Stimulated activated CD4-positive, alpha-beta T cell treated with anti-CD3 and anti-CD28 coated beads, Interleukin-12 subunit alpha, Interleukin-12 subunit beta, amount 100 ng/mL, for 4 hours (primary cell): ENCODE measurements around the gene RPL32.
"Not testable (repeated sequence)": the region's sequence is repeated elsewhere in the genome, so short reads cannot be mapped to it uniquely, and the experiment has no call there.

ENCODE experiments used
- DNase-seq: peaks from one replicate; pipeline ENCODE4 v3.0.0-alpha.2; 2020

The RPL32 gene

DNA sequence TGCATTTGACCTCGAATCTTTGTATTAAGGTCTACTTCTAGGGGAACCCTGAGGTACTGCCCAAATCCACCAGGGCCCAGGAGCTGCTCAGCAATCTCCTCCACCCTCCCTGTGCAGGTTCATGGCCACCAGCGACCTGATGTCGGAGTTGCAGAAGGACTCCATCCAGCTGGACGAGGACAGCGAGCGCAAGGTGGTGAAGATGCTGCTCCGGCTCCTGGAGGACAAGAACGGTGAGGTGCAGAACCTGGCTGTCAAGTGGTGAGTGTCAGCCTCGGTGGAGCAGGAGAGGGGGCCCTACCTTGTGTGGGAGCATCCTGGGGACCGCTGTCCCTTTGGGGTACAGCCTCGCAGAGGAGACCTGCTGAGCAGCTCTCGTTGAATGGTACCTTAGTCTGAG is 38.0 kb downstream of the RPL32 start:
- no peak for DNase-seq

DNA sequence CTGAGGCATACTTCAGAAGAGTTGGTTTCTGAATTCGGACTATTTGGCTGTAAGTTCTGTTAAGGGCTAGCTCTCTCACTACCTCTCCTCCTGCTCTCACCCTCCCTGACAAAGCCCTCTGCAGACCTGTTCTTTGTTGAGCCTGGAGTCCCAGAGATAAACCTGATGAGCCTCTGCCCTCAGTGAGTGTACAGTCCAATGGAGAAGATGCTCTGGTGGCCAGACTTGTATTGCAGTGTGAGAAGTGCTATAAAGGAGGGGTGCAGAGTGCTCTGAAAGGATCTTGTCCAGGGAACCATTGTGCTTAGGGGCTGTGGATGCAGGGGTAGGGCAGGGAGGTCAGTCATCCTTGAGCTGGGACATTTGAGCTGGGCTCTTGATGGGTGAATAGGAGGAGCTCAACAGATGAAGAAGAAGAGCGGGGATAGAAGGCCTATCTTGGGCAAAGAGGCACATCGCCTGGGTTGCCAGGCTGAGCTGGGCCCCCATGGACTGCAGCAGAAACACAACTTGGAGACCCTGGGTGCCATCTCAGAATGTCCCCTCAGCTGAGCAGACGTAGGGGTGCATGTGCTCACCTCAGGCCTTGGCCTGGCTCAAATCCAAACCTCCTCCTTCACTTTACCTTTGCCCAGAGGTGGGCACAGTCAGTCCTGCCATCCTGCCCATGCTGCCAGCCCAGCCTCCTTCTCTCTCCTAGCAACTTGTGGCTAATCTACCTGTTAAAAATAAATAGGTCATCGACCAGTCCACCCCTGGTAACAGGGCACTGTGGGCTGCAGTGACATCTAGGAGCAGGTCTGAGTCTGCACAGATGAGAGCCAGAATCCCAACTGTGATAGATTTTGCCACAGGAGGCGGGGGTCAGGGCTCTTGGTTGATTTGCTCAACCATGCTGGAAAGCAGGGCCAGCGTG is 41.6 kb downstream of the RPL32 start:
- DNase-seq = no peak

DNA sequence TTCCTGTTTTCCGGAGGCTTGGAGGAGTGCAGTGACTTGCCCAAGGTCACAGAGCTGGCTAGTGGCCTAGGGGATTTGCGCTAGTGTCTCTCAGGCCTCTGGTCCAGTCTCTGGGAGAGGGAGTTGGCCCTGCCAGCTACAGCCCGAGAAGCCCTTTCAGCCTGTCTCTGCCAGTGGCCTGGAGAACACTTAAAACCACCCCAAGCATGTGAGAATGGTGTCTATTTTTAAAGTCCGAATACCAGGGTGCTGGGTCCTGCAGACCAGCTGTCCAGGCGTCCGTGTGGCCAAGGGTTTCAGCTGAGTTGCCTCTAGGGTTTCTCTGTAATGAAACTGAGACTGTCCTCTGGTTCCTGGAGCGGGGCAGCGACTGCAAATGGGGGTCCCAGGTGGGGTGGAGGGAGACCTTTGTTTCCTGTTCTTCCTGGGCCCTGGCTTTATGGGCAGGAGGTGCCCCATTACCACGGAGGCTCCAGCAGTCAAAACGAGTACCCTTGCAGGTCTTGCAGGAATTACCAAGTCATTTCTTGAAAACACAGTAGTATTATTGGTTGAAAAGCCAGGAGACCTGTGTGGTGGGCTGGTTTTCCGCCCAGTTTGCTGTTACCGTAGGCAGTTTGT is 42.7 kb downstream of the RPL32 start:
- DNase-seq = no peak

DNA sequence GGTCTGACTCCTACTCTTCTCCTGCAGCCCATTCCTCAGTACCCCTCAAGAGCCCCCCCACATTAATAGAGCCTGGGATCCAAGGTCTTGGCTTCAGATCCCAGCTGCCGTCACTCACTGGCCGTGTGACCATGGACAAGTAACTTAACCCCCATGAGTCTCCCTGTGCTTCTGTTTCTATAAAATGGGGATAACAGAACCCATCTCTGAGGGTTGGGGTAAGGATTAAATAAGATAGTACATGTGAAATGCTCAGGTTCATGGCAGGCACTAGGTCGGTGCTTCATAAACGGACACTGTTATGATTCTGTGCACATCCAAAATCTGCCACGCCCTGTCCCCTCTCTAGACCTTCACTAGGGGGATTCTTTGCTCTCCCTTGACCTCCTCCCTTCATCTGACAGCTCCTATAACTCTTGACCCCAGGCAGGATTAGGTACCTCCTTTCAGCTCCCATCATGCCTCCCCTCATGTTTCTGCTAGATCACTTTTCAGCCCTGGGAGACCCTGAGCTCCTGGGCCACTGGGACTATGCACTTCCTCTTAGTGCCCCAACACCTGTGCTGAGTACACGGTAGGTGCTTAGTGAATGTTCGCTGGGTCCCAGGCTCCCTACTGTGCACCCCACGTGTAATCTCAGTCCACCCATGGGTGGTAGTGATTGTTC is 43.3 kb downstream of the RPL32 start:
- DNase-seq = no peak

DNA sequence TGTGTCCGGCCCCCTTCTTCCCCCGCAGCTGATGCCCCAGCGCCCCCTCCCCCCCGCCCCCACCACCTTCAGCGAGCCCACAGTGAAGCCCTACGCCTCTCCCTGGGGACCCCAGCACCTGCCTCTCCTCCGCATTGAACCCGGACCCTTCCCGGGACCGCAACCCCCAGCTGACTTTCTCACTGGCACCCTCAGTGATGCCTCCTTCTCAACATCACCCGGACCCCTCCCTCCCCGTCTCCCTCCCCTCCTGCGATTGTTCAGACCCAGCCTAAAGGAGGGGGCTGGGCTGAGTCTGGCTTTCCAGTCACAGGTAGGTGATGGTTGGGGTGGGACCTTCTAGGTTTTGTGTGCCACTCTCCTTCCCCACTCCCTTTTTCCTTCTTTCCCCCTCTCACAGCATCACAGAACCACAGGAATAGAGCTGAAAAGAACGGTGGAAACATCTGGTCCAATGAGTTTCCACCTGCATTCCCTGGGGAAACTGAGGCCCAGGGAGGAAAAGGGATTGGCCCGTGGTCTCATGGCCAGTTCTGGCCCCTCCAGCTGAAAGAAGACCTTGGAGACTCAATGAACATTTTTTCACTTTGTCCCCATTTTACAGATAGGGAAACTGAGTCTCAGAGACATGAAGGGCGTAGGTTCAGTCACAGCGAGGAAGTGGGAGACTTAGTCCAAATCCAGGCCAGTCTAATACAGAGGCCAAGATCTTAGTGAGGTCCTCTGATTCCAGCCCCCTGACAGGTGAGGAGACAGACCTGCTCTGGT is 44.1 kb downstream of the RPL32 start:
- no peak for DNase-seq

DNA sequence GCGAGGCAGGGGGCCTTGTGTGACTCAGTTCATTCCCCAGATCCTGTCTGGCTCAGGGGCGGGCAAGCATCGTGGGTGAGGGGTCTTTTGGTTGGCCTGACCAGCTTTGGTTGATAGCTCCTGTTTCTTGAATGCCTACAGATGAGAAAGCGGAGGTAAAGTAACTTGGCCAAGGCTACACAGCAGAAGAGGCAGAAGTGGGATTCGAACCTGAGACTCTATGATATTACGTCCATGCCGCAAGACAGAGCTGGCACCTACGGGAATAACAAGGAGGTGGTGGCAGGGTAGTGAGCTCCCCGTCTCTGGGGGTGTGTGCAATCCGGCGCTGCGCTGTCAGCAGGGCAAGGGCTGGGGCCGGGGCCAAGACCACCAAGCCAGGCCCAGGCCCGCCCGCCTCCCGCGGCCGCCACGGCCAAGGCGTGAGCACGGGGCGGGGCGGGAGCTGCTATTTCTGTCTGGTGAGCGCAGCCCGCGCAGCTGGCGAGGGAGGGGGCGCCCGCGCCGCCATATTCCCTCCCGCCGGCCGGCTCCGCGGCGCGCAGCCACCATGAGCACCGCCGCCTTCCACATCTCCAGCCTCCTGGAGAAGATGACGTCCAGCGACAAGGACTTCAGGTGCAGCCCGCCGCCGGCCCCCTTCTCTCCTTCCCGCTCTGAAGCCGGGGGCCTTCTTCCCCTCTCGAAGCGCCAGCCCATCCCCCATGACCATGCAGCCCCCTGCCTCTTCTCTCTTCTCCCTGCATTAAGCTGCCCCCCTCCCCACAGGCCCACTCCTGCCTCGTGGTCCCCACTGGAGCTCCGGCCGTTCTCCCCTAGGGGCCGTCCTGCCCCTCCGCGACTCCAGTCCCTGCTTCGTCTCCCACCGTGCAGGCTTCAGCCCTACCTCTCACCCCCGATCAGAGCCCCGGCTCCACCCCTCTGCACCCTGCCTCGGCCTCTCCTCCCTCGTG is 44.9 kb downstream of the RPL32 start, which contains the start of gene CAND2:
TSS of gene CAND2 (plus strand) at position 510 of the 953 bp plus-strand sequence. CDS start at position 551, 41 bp downstream.
- DNase-seq = peak; percentile 44

DNA sequence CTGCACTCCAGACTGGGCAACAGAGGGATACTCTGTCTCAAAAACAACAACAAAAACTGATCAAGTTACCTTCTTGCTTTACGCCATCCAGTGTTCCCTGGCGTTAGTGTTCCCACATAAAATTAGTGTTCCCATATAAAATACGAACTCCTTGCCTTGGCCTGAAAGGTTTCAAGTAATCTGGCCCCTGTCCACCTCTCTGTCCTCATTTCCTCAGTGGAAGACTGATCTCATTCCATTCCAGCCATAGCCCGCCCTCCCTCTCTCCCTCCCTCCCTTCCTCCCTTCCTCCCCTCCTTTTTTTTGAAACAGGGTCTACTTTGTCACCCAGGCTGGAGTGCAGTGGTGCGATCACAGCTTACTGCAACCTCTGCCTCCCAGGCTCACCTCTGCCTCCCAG is 47.7 kb downstream of the RPL32 start:
- no peak for DNase-seq

DNA sequence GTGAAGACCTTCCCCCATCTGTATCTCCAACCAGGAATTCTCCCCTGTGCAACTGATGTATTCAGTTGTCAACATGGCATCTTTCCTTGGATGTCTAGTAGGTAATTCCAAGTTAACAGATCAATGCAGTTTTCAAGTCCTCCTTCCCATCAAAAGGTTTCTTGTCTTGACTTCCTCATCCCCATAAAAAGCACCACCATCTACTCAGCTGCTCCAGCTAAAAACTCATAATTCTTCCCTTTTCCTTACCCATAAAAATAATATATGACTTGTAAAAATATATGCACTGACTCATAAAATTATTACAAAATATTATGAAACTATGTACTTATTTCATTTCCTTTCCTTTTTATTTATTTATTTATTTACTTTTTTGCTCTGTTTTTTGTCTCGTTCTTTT is 49.9 kb downstream of the RPL32 start:
- DNase-seq = no peak

DNA sequence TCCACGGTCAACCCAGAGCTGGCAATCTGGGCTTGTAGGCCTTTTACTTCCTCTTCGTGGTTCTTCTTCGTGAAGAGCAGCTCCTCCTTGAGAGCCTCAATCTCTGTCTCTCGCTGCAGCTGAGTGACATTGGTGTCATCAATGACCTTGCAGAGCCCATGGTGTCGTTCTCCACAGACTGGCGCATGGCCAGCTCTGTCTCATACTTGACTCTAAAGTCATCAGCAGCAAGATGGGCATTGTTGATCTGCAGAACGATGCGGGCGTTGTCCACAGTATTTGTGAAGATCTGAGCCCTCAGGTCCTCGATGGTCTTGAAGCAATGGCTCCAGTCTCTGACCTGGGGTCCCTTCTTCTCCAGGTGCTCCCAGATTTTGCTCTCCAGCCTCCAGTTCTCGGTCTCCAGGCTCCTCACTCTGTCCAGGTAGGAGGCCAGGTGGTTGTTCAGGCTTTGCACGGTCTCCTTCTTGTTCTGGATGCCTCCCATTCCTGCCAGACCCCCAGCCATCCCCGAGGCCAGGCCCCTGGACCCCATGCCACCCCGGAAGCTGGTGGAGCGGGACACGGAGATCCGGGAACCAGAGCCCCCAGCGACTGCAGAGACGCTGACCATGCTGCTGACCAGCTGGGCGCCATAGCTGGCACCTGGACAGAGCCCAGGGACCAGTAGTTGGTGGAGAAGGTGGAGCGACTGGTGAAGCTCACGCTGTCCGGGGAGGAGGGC is 53.2 kb downstream of the RPL32 start:
- DNase-seq = not testable (repeated sequence)

DNA sequence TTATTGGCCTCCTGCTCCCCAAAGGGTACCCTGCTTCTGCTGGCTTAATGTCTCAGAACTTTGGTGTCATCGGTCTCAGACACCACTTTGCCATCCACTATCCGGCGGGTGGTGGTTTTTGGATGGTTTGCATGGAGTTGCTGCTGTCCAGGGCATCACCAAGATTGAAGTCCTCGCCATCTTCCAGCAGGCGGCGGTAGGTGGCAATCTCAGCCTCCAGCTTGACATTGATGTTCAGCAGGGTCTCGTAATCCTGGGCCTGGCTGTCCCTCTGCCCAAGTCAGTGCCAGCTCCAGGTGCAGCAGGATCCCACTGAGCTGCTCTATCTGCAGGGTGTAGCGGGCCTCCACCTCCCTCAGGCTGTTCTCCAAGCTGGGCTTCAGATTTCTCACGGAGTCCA is 54.0 kb downstream of the RPL32 start:
- peak; percentile 50 for DNase-seq

DNA sequence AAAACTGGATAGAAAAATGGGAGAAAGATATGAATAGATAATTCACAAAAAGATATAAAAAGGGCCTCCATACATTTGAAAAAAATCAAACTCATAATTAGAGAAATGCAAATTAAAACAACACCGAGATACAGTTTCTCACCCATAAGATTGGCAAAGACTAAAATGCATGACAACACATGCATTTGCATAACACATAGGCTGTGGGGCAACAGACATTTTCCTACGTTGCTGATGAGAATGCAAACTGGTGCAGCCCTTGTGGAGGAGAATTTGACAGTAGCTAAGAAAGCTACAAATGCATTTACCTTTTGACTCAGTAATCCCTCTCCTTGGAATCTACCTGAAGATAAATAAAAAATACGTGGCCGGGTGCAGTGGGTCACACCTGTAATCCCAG is 56.3 kb downstream of the RPL32 start:
- DNase-seq = no peak
